Measurements from ENCODE around the gene CLASP2. TPM values are rescaled to one million over a fixed set of nuclear protein-coding genes. Genes with fewer than 3 reads are reported as not detected.

CLASP2 gene
- total RNA-seq, 1 donor from 2014 or later, result 125 TPM

- no peak for TF ChIP-seq EZH2 (IDR thresholded peaks at IDR 0.05)
- TF ChIP-seq EZH2phosphoT487 (IDR thresholded peaks at IDR 0.05), result no peak
- TF ChIP-seq CTCF (IDR thresholded peaks at IDR 0.05), result no peak
- no peak overlapping the region for H2AFZ ChIP-seq (replicated peaks)
- DNase-seq (ENCODE audit: low spot score), result no peak
- peaks cover 2% of the 10 kb centered on the region for H3F3A ChIP-seq (ENCODE audit: low read depth)
- H3K4me2 ChIP-seq, result no peak overlapping the region
- Mint-ChIP-seq H3K36me3 (peaks cover 32% of the 10 kb centered on the region), H3K4me1 (no peaks in the 10 kb centered on the region), H3K9me3 (no peaks in the 10 kb centered on the region), H3K4me3 (no peak overlapping the region), H3K27me3 (ENCODE audit: insufficient read depth, low read depth) (no peaks in the 10 kb centered on the region), H3K27ac (no peak overlapping the region)
- no peak overlapping the region for H3K4me3 ChIP-seq
- H3K27ac ChIP-seq, result no peak overlapping the region
- H3K4me1 ChIP-seq, result no peaks in the 10 kb centered on the region
- no peak overlapping the region for H3K9ac ChIP-seq
- H3K27me3 ChIP-seq, result no peaks in the 10 kb centered on the region
- H3K36me3 ChIP-seq, result peaks cover 20% of the 10 kb centered on the region
- H3K79me2 ChIP-seq (ENCODE audit: low read depth), result no peaks in the 10 kb centered on the region
- no peaks in the 10 kb centered on the region for H4K20me1 ChIP-seq (ENCODE audit: low read depth)
- no peaks in the 10 kb centered on the region for H3K9me3 ChIP-seq (ENCODE audit: low read depth)
Observed at GRCh38 chr3:33547101-33547500, 171.0 kb downstream of the CLASP2 start.

GRCh38 chr3:33544126-33544525 lies 173.9 kb downstream of the CLASP2 start:
- Mint-ChIP-seq H3K9me3 (no peaks in the 10 kb centered on the region), H3K4me3 (no peak overlapping the region)
- no peaks in the 10 kb centered on the region for H3K4me1 ChIP-seq

GRCh38 chr3:33543601-33544000 lies 174.5 kb downstream of the CLASP2 start:
- H3K4me3 ChIP-seq, result no peak overlapping the region
- Mint-ChIP-seq H3K9me3 (no peaks in the 10 kb centered on the region), H3K36me3 (peaks cover 24% of the 10 kb centered on the region)

More at GRCh38 chr3:33544126-33544525, 173.9 kb downstream of the CLASP2 start:
- H3K27ac ChIP-seq, result no peak overlapping the region
- peaks cover 2% of the 10 kb centered on the region for H3F3A ChIP-seq (ENCODE audit: low read depth)
- no peaks in the 10 kb centered on the region for H3K9me3 ChIP-seq (ENCODE audit: low read depth)
- no peaks in the 10 kb centered on the region for H3K27me3 ChIP-seq
- H4K20me1 ChIP-seq (ENCODE audit: low read depth), result no peaks in the 10 kb centered on the region
- H3K79me2 ChIP-seq (ENCODE audit: low read depth), result no peaks in the 10 kb centered on the region
- no peaks in the 10 kb centered on the region for H3K27me3 Mint-ChIP-seq (ENCODE audit: insufficient read depth, low read depth)
- H3K36me3 Mint-ChIP-seq, result peaks cover 25% of the 10 kb centered on the region
- H3K9ac ChIP-seq, result no peak overlapping the region
- no peak overlapping the region for H2AFZ ChIP-seq (replicated peaks)
- H3K4me2 ChIP-seq, result no peak overlapping the region
- H3K27ac Mint-ChIP-seq, result no peak overlapping the region
- H3K4me3 ChIP-seq, result no peak overlapping the region
- no peak for DNase-seq (ENCODE audit: low spot score)
- no peaks in the 10 kb centered on the region for H3K4me1 Mint-ChIP-seq
- peaks cover 19% of the 10 kb centered on the region for H3K36me3 ChIP-seq
- TF ChIP-seq EZH2phosphoT487 (IDR thresholded peaks at IDR 0.05), result no peak
- no peak for TF ChIP-seq EZH2 (IDR thresholded peaks at IDR 0.05)
- no peak for TF ChIP-seq CTCF (IDR thresholded peaks at IDR 0.05)

More at GRCh38 chr3:33543601-33544000, 174.5 kb downstream of the CLASP2 start:
- Histone ChIP-seq H3K4me1 (no peaks in the 10 kb centered on the region), H3K9ac (no peak overlapping the region), H3K36me3 (peaks cover 24% of the 10 kb centered on the region), H2AFZ (replicated peaks) (no peak overlapping the region), H4K20me1 (ENCODE audit: low read depth) (no peaks in the 10 kb centered on the region), H3F3A (ENCODE audit: low read depth) (peaks cover 2% of the 10 kb centered on the region), H3K4me2 (no peak overlapping the region), H3K79me2 (ENCODE audit: low read depth) (no peaks in the 10 kb centered on the region), H3K27ac (no peak overlapping the region), H3K27me3 (no peaks in the 10 kb centered on the region), H3K9me3 (ENCODE audit: low read depth) (no peaks in the 10 kb centered on the region)
- DNase-seq (ENCODE audit: low spot score), result no peak
- Mint-ChIP-seq H3K4me3 (no peak overlapping the region), H3K27me3 (ENCODE audit: insufficient read depth, low read depth) (no peaks in the 10 kb centered on the region), H3K27ac (no peak overlapping the region), H3K4me1 (no peaks in the 10 kb centered on the region)
- TF ChIP-seq CTCF (IDR thresholded peaks at IDR 0.05) (no peak), EZH2 (IDR thresholded peaks at IDR 0.05) (no peak), EZH2phosphoT487 (IDR thresholded peaks at IDR 0.05) (no peak)

Measured in neural progenitor cell (in vitro differentiated cells).